ENCODE results near the gene LIX1. TPM values are rescaled to one million over a fixed set of nuclear protein-coding genes. Genes with fewer than 3 reads are reported as not detected.

Gene LIX1
- total and polyA plus RNA-seq, 2 of the 8 experiments (the other 6 are each of a cell fraction or from before 2014, with no cell fraction given), result 0.26 to 0.45 TPM

DNA sequence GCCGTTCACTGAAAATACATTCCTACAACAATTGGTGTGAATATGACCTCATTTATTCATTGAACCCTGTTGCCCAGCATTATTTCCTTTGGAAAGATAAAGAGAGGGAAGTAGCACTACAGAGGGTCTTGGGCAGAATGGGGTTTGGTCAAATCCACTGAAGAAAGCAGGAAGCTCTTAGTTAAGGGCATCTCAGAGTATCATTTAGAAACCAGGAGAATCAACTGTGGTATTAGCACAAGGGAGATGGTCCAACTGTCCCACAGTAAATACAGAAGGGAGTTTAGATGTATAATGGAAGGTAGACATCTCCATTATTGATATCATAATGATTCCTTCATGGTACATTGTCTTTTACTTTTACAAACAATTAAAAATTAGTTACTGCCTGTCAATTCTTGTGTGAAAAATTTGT, 47.1 kb downstream of the LIX1 start:
- Histone ChIP-seq H3K79me1 (ENCODE audit: low read depth, low read length) (no peaks in the 10 kb centered on the region), H4K5ac (ENCODE audit: insufficient read length, low read depth, low read length) (no peak overlapping the region), H3K56ac (replicated peaks; ENCODE audit: insufficient read length, low read depth, low read length) (no peak overlapping the region), H3K18ac (ENCODE audit: extremely low read depth, low read length) (no peak overlapping the region), H2BK12ac (ENCODE audit: low read depth, low read length) (no peak overlapping the region), H3K23ac (ENCODE audit: insufficient read length) (no peak overlapping the region), H3K9ac (replicated peaks in 1 of 4; ENCODE audit: extremely low read depth in 1 of 4, low read depth in 3 of 4, low read length in 3 of 4) (no peak overlapping the region), H3K79me2 (ENCODE audit: control insufficient read depth in 1 of 2, insufficient read depth in 2 of 2, low read length in 2 of 2) (no peaks in the 10 kb centered on the region), H3K14ac (ENCODE audit: insufficient read length) (no peak overlapping the region), H4K91ac (replicated peaks; ENCODE audit: insufficient read length, low read length) (no peak overlapping the region), H3K4me2 (ENCODE audit: insufficient read depth in 1 of 2, low read depth in 2 of 2, low read length in 2 of 2) (no peak overlapping the region), H2BK5ac (ENCODE audit: low read depth, low read length) (no peak overlapping the region), H4K20me1 (replicated peaks in 1 of 2; ENCODE audit: control insufficient read depth in 1 of 2, insufficient read depth in 2 of 2, low read length in 2 of 2) (no peaks in the 10 kb centered on the region), H4K8ac (ENCODE audit: extremely low read depth, insufficient read depth, low read length) (no peak overlapping the region), H3K4me3 (ENCODE audit: extremely low read depth in 1 of 4, insufficient read depth in 2 of 4, low read depth in 3 of 4, low read length in 4 of 4) (no peak overlapping the region), H2BK120ac (replicated peaks; ENCODE audit: low read depth, low read length) (no peak overlapping the region), H3K4me1 (replicated peaks in 1 of 4; ENCODE audit: control insufficient read depth in 3 of 4, insufficient read depth in 4 of 4, low read length in 3 of 4) (peaks cover 0 to 5% (median 2%) of the 10 kb centered on the region in 4 experiments; a peak in 3 of 7 replicates), H3K23me2 (ENCODE audit: low read depth, low read length) (no peaks in the 10 kb centered on the region), H2AK5ac (ENCODE audit: low read depth, low read length) (no peak overlapping the region), H2BK15ac (ENCODE audit: low read length) (no peak overlapping the region), H3K27ac (ENCODE audit: low read depth, low read length) (no peak overlapping the region), H2BK20ac (ENCODE audit: low read length) (no peak overlapping the region), H3K4ac (replicated peaks; ENCODE audit: insufficient read length, low read depth, low read length) (no peak overlapping the region), H3K9me3 (ENCODE audit: insufficient read depth in 2 of 2, low read depth in 1 of 2, low read length in 1 of 2) (no peaks in the 10 kb centered on the region), H3K36me3 (ENCODE audit: control insufficient read depth in 2 of 4, insufficient read depth in 4 of 4, low read length in 3 of 4) (no peaks in the 10 kb centered on the region), H2AFZ (ENCODE audit: low read length) (no peak overlapping the region), H3K27me3 (replicated peaks in 1 of 4; ENCODE audit: control insufficient read depth in 3 of 4, extremely low read depth in 1 of 4, insufficient read depth in 3 of 4, low read length in 3 of 4) (no peaks in the 10 kb centered on the region)
- DNase-seq (ENCODE audit: low read depth in 1 of 2, low spot score in 2 of 2), result no peak
- POLR2A ChIA-PET (ENCODE audit: partially characterized antibody), result no interaction called here
- 84% methylated on average over 1 of the region's 1 CpG; no CpG with 5 or more reads in 1 of the 2 experiments for WGBS, 2 experiments (ENCODE audit: extremely low coverage in 1 of 2, insufficient coverage in 1 of 2, insufficient read length in 1 of 2, insufficient replicate concordance in 2 of 2, low coverage in 1 of 2, low lambda C conversion rate in 2 of 2, missing lambda C conversion rate in 1 of 2)
- FAIRE-seq, result no peak
- CTCF ChIA-PET (ENCODE audit: partially characterized antibody), result interaction anchor here (1.1 to 1.8 kb wide), 5 partner anchors 12 to 98 kb away, joined by 3 to 6 read pairs (median 4); no protein-coding TSS in a partner anchor
- TF ChIP-seq POLR2AphosphoS5 (IDR thresholded peaks at IDR 0.05; ENCODE audit: low read depth, low read length) (no peak), PHF8 (conservative IDR thresholded peaks at IDR 0.05; ENCODE audit: low read depth, low read length) (no peak)
- TF ChIP-seq, protein P1, sequence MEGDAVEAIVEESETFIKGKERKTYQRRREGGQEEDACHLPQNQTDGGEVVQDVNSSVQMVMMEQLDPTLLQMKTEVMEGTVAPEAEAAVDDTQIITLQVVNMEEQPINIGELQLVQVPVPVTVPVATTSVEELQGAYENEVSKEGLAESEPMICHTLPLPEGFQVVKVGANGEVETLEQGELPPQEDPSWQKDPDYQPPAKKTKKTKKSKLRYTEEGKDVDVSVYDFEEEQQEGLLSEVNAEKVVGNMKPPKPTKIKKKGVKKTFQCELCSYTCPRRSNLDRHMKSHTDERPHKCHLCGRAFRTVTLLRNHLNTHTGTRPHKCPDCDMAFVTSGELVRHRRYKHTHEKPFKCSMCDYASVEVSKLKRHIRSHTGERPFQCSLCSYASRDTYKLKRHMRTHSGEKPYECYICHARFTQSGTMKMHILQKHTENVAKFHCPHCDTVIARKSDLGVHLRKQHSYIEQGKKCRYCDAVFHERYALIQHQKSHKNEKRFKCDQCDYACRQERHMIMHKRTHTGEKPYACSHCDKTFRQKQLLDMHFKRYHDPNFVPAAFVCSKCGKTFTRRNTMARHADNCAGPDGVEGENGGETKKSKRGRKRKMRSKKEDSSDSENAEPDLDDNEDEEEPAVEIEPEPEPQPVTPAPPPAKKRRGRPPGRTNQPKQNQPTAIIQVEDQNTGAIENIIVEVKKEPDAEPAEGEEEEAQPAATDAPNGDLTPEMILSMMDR (IDR thresholded peaks at IDR 0.05; ENCODE audit: control extremely low read depth in 1 of 3, insufficient read depth in 1 of 3, low read depth in 1 of 3, low read length in 3 of 3), result no peak
